ENCODE results near the gene ARHGDIA.
"Not testable (repeated sequence)": the region's sequence is repeated elsewhere in the genome, so short reads cannot be mapped to it uniquely, and the experiment has no call there.

Gene ARHGDIA

GRCh38 chr17:81843713-81844326, 27.3 kb downstream of the ARHGDIA start:
- DNase-seq (ENCODE audit: low read depth in 2 of 2): no peak

GRCh38 chr17:81842725-81843504, 28.2 kb downstream of the ARHGDIA start:
- DNase-seq (ENCODE audit: low read depth in 2 of 2): no peak

- DNase-seq (ENCODE audit: low read depth in 2 of 2): no peak
These were observed 28.8 kb downstream of the ARHGDIA start for GRCh38 chr17:81842378-81842724.

GRCh38 chr17:81841866-81842265, 29.3 kb downstream of the ARHGDIA start:
- no peak for DNase-seq (ENCODE audit: low read depth in 2 of 2)

GRCh38 chr17:81840826-81841778, 30.0 kb downstream of the ARHGDIA start:
- DNase-seq (ENCODE audit: low read depth in 2 of 2): no peak

GRCh38 chr17:81840059-81840458, 31.1 kb downstream of the ARHGDIA start:
- DNase-seq (ENCODE audit: low read depth in 2 of 2): not testable (repeated sequence)

GRCh38 chr17:81839301-81839700, 31.8 kb downstream of the ARHGDIA start:
- DNase-seq (ENCODE audit: low read depth in 2 of 2): no peak

- DNase-seq (ENCODE audit: low read depth in 2 of 2): no peak
These were observed 32.3 kb downstream of the ARHGDIA start for GRCh38 chr17:81838753-81839255.

GRCh38 chr17:81837641-81838040, 33.5 kb downstream of the ARHGDIA start:
- no peak for DNase-seq (ENCODE audit: low read depth in 2 of 2)

GRCh38 chr17:81834831-81835267, 36.3 kb downstream of the ARHGDIA start, which contains the start of gene PPP1R27:
Gene PPP1R27 (minus strand): TSS chr17:81835050. CDS start chr17:81834953, 97 bp downstream.
- no peak for DNase-seq (ENCODE audit: low read depth in 2 of 2)

GRCh38 chr17:81833921-81834830, 37.0 kb downstream of the ARHGDIA start:
- DNase-seq (ENCODE audit: low read depth in 2 of 2): no peak

GRCh38 chr17:81833160-81833920, 37.8 kb downstream of the ARHGDIA start, which contains the start of gene MCRIP1:
Gene MCRIP1 (minus strand): TSS chr17:81833291. CDS start chr17:81824506, 8,785 bp downstream.
- peak; percentile 86 to 89 for DNase-seq (ENCODE audit: low read depth in 2 of 2)

GRCh38 chr17:81832608-81833159, 38.5 kb downstream of the ARHGDIA start:
- DNase-seq (ENCODE audit: low read depth in 2 of 2): no peak

GRCh38 chr17:81831957-81832607, 39.1 kb downstream of the ARHGDIA start:
- DNase-seq (ENCODE audit: low read depth in 2 of 2): no peak

- no peak for DNase-seq (ENCODE audit: low read depth in 2 of 2)
These were observed 39.6 kb downstream of the ARHGDIA start for GRCh38 chr17:81831563-81831956.

- no peak for DNase-seq (ENCODE audit: low read depth in 2 of 2)
These were observed 41.3 kb downstream of the ARHGDIA start for GRCh38 chr17:81829858-81830257.

- no peak for DNase-seq (ENCODE audit: low read depth in 2 of 2)
These were observed 42.5 kb downstream of the ARHGDIA start for GRCh38 chr17:81828656-81829055.

- DNase-seq (ENCODE audit: low read depth in 2 of 2): no peak
These were observed 45.2 kb downstream of the ARHGDIA start for GRCh38 chr17:81825841-81826466.

GRCh38 chr17:81824595-81824994, 46.5 kb downstream of the ARHGDIA start:
- no peak for DNase-seq (ENCODE audit: low read depth in 2 of 2)

All from stimulated activated CD8-positive, alpha-beta memory T cell treated with anti-CD3 and anti-CD28 coated beads, Interleukin-2, amount 100 ng/mL, for 1 hour (primary cell).